Ovary (tissue), 9 donors: ENCODE measurements around the gene PLPP3. TPM values are rescaled to one million over a fixed set of nuclear protein-coding genes. Genes with fewer than 3 reads are reported as not detected.

ENCODE experiments used
- DNase-seq, 5 donors: peaks; one replicate each; pipeline ENCODE4 v3.0.0-alpha.2; 2019 to 2020
- H3K27ac ChIP-seq, 2 donors: fragments of 200-600 bp; one replicate each; pipeline versions ENCODE4 v1.5.1 to v1.8.0; 2019 to 2022
- H3K27me3 ChIP-seq: fragments of 200-600 bp; one replicate; pipeline ENCODE4 v1.8.0; 2022
- H3K36me3 ChIP-seq: fragments of 200-600 bp; sonication (generic); one replicate; pipeline ENCODE4 v1.5.1; 2019
- H3K4me1 ChIP-seq: one replicate; pipeline ENCODE4 v1.8.1; 2013; ENCODE audit warnings: mild to moderate bottlenecking, moderate library complexity; ENCODE audit not compliant: insufficient read depth
- H3K4me3 ChIP-seq: fragments of 200-600 bp; sonication (generic); one replicate; pipeline ENCODE4 v1.5.1; 2017
- H3K9me3 ChIP-seq, 2 donors: fragments of 200-600 bp in 1 of 2; sonication (generic) in 1 of 2; one replicate each; pipeline versions ENCODE4 v1.5.1 to v1.8.1; 2013 to 2019; ENCODE audit warnings: mild to moderate bottlenecking in 1 of 2, moderate library complexity in 1 of 2
- EP300 ChIP-seq: sonication (generic); formaldehyde crosslinking; IDR thresholded peaks from one replicate; pipeline ENCODE4 v1.6.1; 2017; ENCODE audit warnings: antibody characterized with exemption
- POLR2A ChIP-seq: fragments of 450-650 bp; IDR thresholded peaks from one replicate; pipeline ENCODE4 v1.6.1; 2017; ENCODE audit warnings: antibody characterized with exemption, mild to moderate bottlenecking, moderate library complexity
- WGBS, 3 donors: extraction: QIAGEN DNeasy Blood & Tissue Kit in 1 of 3; methylation state at CpG; one replicate each; pipeline versions ENCODE4 v1.1.5 to v1.1.7; 2013 to 2017; 5-methylcytosine and 5-hydroxymethylcytosine counted together
- intact Hi-C, 4 donors: fragments of 100-400 bp; cut with DNase I; formaldehyde crosslinking; loops; one replicate each; pipeline versions ENCODE4 v1.11.0 to v1.15.1; 2022 to 2023
- polyA plus RNA-seq, 2 donors: library from polyadenylated mRNA; stranded (reverse); fragments of 200-250 nt in 1 of 2; fragments of 350-450 nt in 1 of 2; fragmentation: Illumina TruSeq in 1 of 2; extraction: RNeasy Lipid Tissue Mini Kit (QIAGEN cat#74804) in 1 of 2; gene quantifications; one replicate each; pipeline ENCODE4 v1.2.3, GENCODE V29; 2013 to 2014
- total RNA-seq, 7 donors: library from RNA; depleted of rRNA in 2 of 7; stranded (reverse); fragments of >200 nt in 2 of 7; fragmentation: NEBNext Ultra II Directional in 3 of 7; extraction: Animal tissue kit (Norgen Biotek cat#: 25700) in 3 of 7; gene quantifications; one replicate each; pipeline versions ENCODE4 v1.1.0 to v1.2.4, GENCODE V29; 2016 to 2023
- TF ChIP-seq, protein P1 (sequence below), 3 donors: fragments of 450-650 bp in 2 of 3; fragments of 200-600 bp in 1 of 3; IDR thresholded peaks; one replicate each; pipeline versions ENCODE4 v1.5.1 to v1.8.0; 2016 to 2022; ENCODE audit warnings: antibody characterized with exemption in 3 of 3, mild to moderate bottlenecking in 1 of 3
- donor health status: DM: no; HTN: no; CAD: no; lungs with moderate emphysema.
- donor health status: DM: no; HTN: no; CAD: no.
- donor health status: Bipolar disorder and iron deficiency.
- donor health status: DM: yes; HTN: yes; CAD: no.
- donor health status: DM: no; HTN: no; CAD: no.
- donor health status: DM: yes; HTN: yes; CAD: no.

The PLPP3 gene
- total and polyA plus RNA-seq, 9 donors = 51.4 to 188 (median 125) TPM

- H3K36me3 ChIP-seq = no peaks in the 10 kb centered on the region
- 3% methylated on average over 56 to 62 of the region's 62 CpGs for WGBS, 3 donors
- H3K9me3 ChIP-seq = no peaks in the 10 kb centered on the region
- peak overlapping the region; percentile 69 for H3K4me3 ChIP-seq
- H3K27ac ChIP-seq = peak overlapping the region; percentile 81 to 99
- DNase-seq = peak; percentile 82 to 91 (median 86)
- peaks cover 2% of the 10 kb centered on the region for H3K4me1 ChIP-seq
- intact Hi-C loops = loop anchor here in 2 of 4 donors (10.0 kb wide), 1 partner anchor 97 kb away; the partner anchor contains the start of gene PLPP3 (in 2 of the 2)
- H3K27me3 ChIP-seq = no peaks in the 10 kb centered on the region
- peak; percentile 34 for TF ChIP-seq POLR2A
- TF ChIP-seq, protein P1, sequence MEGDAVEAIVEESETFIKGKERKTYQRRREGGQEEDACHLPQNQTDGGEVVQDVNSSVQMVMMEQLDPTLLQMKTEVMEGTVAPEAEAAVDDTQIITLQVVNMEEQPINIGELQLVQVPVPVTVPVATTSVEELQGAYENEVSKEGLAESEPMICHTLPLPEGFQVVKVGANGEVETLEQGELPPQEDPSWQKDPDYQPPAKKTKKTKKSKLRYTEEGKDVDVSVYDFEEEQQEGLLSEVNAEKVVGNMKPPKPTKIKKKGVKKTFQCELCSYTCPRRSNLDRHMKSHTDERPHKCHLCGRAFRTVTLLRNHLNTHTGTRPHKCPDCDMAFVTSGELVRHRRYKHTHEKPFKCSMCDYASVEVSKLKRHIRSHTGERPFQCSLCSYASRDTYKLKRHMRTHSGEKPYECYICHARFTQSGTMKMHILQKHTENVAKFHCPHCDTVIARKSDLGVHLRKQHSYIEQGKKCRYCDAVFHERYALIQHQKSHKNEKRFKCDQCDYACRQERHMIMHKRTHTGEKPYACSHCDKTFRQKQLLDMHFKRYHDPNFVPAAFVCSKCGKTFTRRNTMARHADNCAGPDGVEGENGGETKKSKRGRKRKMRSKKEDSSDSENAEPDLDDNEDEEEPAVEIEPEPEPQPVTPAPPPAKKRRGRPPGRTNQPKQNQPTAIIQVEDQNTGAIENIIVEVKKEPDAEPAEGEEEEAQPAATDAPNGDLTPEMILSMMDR (IDR thresholded peaks at IDR 0.05) = no peak
These were observed 101.9 kb downstream of the PLPP3 start for GRCh38 chr1:56477164-56478111.

DNA sequence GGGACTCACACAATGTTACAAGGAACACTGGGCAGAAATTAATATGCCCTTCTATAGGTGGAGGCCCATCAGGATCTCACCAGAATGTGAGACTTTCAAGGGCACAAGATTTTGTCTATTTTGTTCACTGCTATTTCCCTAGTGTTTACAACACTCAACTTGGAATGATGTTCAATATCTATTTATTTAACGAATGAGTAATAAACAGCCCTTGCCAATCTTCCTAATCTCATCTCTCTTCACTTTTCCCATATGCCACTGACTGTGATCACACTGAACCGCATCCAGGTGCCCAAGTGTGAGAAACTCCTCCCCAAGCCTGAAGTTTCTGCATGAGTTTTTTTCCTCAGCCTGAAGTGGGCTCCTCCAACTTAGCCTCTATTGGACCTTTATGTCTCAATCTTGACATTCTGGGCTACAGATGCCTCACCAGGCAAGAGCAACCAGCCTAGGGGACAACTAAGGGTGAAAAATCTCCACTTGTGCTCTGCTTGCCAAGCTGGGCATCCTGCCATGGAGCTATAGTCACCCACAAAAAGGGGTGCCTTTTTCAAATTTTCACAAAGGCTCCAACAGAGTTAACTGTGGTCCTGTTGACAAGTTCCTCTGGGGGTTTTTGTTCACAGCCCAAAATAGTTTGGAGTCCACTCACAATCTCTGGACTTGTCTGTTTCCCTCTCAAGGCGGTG is 105.6 kb downstream of the PLPP3 start:
- Histone ChIP-seq H3K27ac (no peak overlapping the region), H3K4me3 (no peak overlapping the region)

DNA sequence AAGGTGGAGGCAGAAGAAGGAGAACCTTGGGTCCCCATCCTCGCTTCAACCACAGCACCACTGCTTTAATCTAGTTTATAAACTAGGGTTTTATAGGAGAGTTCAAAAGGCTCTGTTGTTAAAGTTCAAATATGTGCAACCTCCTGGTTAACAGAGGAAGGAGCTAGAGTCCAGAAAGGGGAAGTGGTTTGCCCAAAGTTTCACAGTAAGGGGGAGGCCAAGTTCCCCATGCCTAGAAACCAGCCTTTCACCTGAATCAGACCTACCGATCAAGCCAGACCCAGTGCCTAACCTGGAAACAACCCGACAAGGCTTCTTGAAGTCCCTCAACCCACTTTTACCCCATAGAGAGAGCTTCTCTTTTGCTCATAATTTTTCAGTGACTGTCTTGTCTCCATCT is 106.5 kb downstream of the PLPP3 start:
- no peak overlapping the region for H3K4me3 ChIP-seq
- no peak overlapping the region for H3K27ac ChIP-seq
- no peaks in the 10 kb centered on the region for H3K36me3 ChIP-seq
- intact Hi-C loops = loop anchor here in 2 of 4 donors (10.0 kb wide), 1 partner anchor 102 kb away; the partner anchor contains the start of gene PLPP3 (in 2 of the 2)
- TF ChIP-seq, protein P1 (IDR thresholded peaks at IDR 0.05) = no peak
- TF ChIP-seq POLR2A (no peak), EP300 (no peak)
- 94 to 96% (median 94%) methylated on average over 3 of the region's 3 CpGs for WGBS, 3 donors
- no peaks in the 10 kb centered on the region for H3K9me3 ChIP-seq
- DNase-seq = no peak
- no peaks in the 10 kb centered on the region for H3K4me1 ChIP-seq
- no peaks in the 10 kb centered on the region for H3K27me3 ChIP-seq

More for the DNA sequence above, 105.6 kb downstream of the PLPP3 start:
- H3K9me3 ChIP-seq = no peaks in the 10 kb centered on the region
- intact Hi-C loops = loop anchor here in 2 of 4 donors (10.0 kb wide), 1 partner anchor 101 kb away; the partner anchor contains the start of gene PLPP3 (in 2 of the 2)
- WGBS, 3 donors = 85 to 86% (median 86%) methylated on average over 3 of the region's 3 CpGs
- no peak for TF ChIP-seq EP300
- TF ChIP-seq POLR2A = no peak
- TF ChIP-seq, protein P1 (IDR thresholded peaks at IDR 0.05) = no peak
- DNase-seq = no peak
- H3K36me3 ChIP-seq = no peaks in the 10 kb centered on the region
- no peaks in the 10 kb centered on the region for H3K27me3 ChIP-seq
- peaks cover 2% of the 10 kb centered on the region for H3K4me1 ChIP-seq

GRCh38 chr1:56469640-56470371 is 109.6 kb downstream of the PLPP3 start:
- no peak for TF ChIP-seq POLR2A
- TF ChIP-seq EP300 = no peak
- TF ChIP-seq, protein P1 (IDR thresholded peaks at IDR 0.05) = no peak
- DNase-seq = no peak
- 59 to 77% (median 69%) methylated on average over 5 of the region's 5 CpGs for WGBS, 3 donors
- Histone ChIP-seq H3K27ac (no peak overlapping the region), H3K36me3 (no peaks in the 10 kb centered on the region), H3K4me3 (no peak overlapping the region), H3K4me1 (no peaks in the 10 kb centered on the region), H3K27me3 (no peaks in the 10 kb centered on the region), H3K9me3 (no peaks in the 10 kb centered on the region)
- intact Hi-C loops = loop anchor here in 2 of 4 donors (10.0 kb wide), 1 partner anchor 105 kb away; the partner anchor contains the start of gene PLPP3 (in 2 of the 2)
